GM19467 (cell line): ENCODE data around the gene MRPL10.

ENCODE experiments used
- ATAC-seq: cut with Tn5 transposase; IDR thresholded peaks from one replicate; pipeline ENCODE4 v1.9.1; 2021; ENCODE audit warnings: mild to moderate bottlenecking, moderate library complexity; ENCODE audit not compliant: unreplicated experiment

Gene MRPL10

GRCh38 chr17:47860386-47860785 lies 29.0 kb upstream of the MRPL10 start:
- ATAC-seq, result no peak

- ATAC-seq, result no peak
Measured at GRCh38 chr17:47857551-47858455, 26.5 kb upstream of the MRPL10 start.

GRCh38 chr17:47856830-47857229 lies 25.5 kb upstream of the MRPL10 start:
- no peak for ATAC-seq

- no peak for ATAC-seq
Measured at GRCh38 chr17:47855737-47856136, 24.4 kb upstream of the MRPL10 start.

- ATAC-seq, result no peak
Measured at GRCh38 chr17:47853616-47854015, 22.3 kb upstream of the MRPL10 start.

- ATAC-seq, result no peak
Measured at GRCh38 chr17:47852113-47852949, 21.0 kb upstream of the MRPL10 start.

GRCh38 chr17:47851764-47852112 lies 20.4 kb upstream of the MRPL10 start:
- no peak for ATAC-seq

GRCh38 chr17:47850692-47851573 lies 19.6 kb upstream of the MRPL10 start, which contains the start of gene SP6:
TSS of gene SP6 (minus strand) at chr17:47851163. CDS start at chr17:47848429, 2,734 bp downstream.
- no peak for ATAC-seq

- no peak for ATAC-seq
Measured at GRCh38 chr17:47850373-47850691, 19.0 kb upstream of the MRPL10 start.

- no peak for ATAC-seq
Measured at GRCh38 chr17:47848198-47848513, 16.8 kb upstream of the MRPL10 start.

GRCh38 chr17:47847341-47848197 lies 16.2 kb upstream of the MRPL10 start:
- ATAC-seq, result no peak

- ATAC-seq, result no peak
Measured at GRCh38 chr17:47846716-47847340, 15.5 kb upstream of the MRPL10 start.

GRCh38 chr17:47845716-47846075 lies 14.4 kb upstream of the MRPL10 start:
- no peak for ATAC-seq

GRCh38 chr17:47844814-47845715 lies 13.7 kb upstream of the MRPL10 start:
- ATAC-seq, result no peak

- no peak for ATAC-seq
Measured at GRCh38 chr17:47844227-47844626, 12.9 kb upstream of the MRPL10 start.

- no peak for ATAC-seq
Measured at GRCh38 chr17:47843391-47843730, 12.0 kb upstream of the MRPL10 start.

- no peak for ATAC-seq
Measured at GRCh38 chr17:47841488-47842291, 10.3 kb upstream of the MRPL10 start.
